Stimulated activated CD4-positive, alpha-beta T cell treated with anti-CD3 and anti-CD28 coated beads, Interleukin-4, amount 100 ng/mL, for 4 hours (primary cell): ENCODE results near the gene ZNF627.
"Not testable (repeated sequence)": the region's sequence is repeated elsewhere in the genome, so short reads cannot be mapped to it uniquely, and the experiment has no call there.

Experiments used
- DNase-seq, 2 experiments: peaks; one replicate each; pipeline ENCODE4 v3.0.0-alpha.2; 2020

The ZNF627 gene

GRCh38 chr19:11576227-11576626 is 21.1 kb upstream of the ZNF627 start:
- DNase-seq: no peak

GRCh38 chr19:11577451-11578257 is 19.6 kb upstream of the ZNF627 start, which contains the start of gene ACP5:
Gene ACP5 (minus strand): TSS chr19:11577645. CDS start chr19:11577317, 328 bp downstream.
- DNase-seq: no peak

GRCh38 chr19:11578258-11579142 is 18.8 kb upstream of the ZNF627 start:
- peak; percentile 16 to 29 for DNase-seq

GRCh38 chr19:11580116-11580515 is 17.2 kb upstream of the ZNF627 start:
- DNase-seq: no peak

- peak; percentile 40 to 54 for DNase-seq
Observed at GRCh38 chr19:11581740-11582139, 15.5 kb upstream of the ZNF627 start.

- no peak for DNase-seq
Observed at GRCh38 chr19:11586331-11586730, 11.0 kb upstream of the ZNF627 start.

- peak; percentile 64 to 75 for DNase-seq
Observed at GRCh38 chr19:11587302-11587974, 9.8 kb upstream of the ZNF627 start.

- DNase-seq: no peak
Observed at GRCh38 chr19:11587975-11588631, 9.2 kb upstream of the ZNF627 start.

- no peak for DNase-seq
Observed at GRCh38 chr19:11594084-11594483, 3.2 kb upstream of the ZNF627 start.

- DNase-seq: no peak
Observed at GRCh38 chr19:11596156-11596555, 1.1 kb upstream of the ZNF627 start.

GRCh38 chr19:11598103-11598483 is 810 bp downstream of the ZNF627 start:
- DNase-seq: no peak

GRCh38 chr19:11598746-11599145 is 1.5 kb downstream of the ZNF627 start:
- no peak for DNase-seq

- DNase-seq: not testable (repeated sequence)
Observed at GRCh38 chr19:11599704-11600103, 2.4 kb downstream of the ZNF627 start.

- DNase-seq: no peak
Observed at GRCh38 chr19:11606484-11606883, 9.2 kb downstream of the ZNF627 start.

- no peak for DNase-seq
Observed at GRCh38 chr19:11611730-11612129, 14.4 kb downstream of the ZNF627 start.

- no peak for DNase-seq
Observed at GRCh38 chr19:11612816-11613511, 15.7 kb downstream of the ZNF627 start.

GRCh38 chr19:11617180-11618062 is 20.1 kb downstream of the ZNF627 start:
- no peak for DNase-seq

- DNase-seq: no peak
Observed at GRCh38 chr19:11620553-11620952, 23.3 kb downstream of the ZNF627 start.

- DNase-seq: not testable (repeated sequence)
Observed at GRCh38 chr19:11622401-11622800, 25.1 kb downstream of the ZNF627 start.

- DNase-seq: no peak
Observed at GRCh38 chr19:11624069-11624463, 26.8 kb downstream of the ZNF627 start.

GRCh38 chr19:11626252-11626651 is 29.0 kb downstream of the ZNF627 start:
- no peak for DNase-seq
